Thymus (tissue), 11 donors: ENCODE measurements around the gene TBRG4. TPM values are rescaled to one million over a fixed set of nuclear protein-coding genes. Genes with fewer than 3 reads are reported as not detected.

Experiments used
- DNase-seq, 9 donors: peaks; one replicate each; pipeline ENCODE4 v3.0.0-alpha.2; 2013; ENCODE audit warnings: low spot score in 9 of 9, low read depth in 6 of 9, missing footprints in 1 of 9
- H3K27ac ChIP-seq, 2 donors: one replicate each; pipeline ENCODE4 v1.5.1; 2013; ENCODE audit warnings: control low read depth in 1 of 2, low read depth in 1 of 2, low read length in 1 of 2, mild to moderate bottlenecking in 1 of 2, moderate library complexity in 1 of 2
- H3K27me3 ChIP-seq, 2 donors: one replicate each; pipeline ENCODE4 v1.5.1; 2013; ENCODE audit warnings: low read length in 1 of 2; ENCODE audit not compliant: control insufficient read depth in 2 of 2, insufficient read depth in 1 of 2
- H3K36me3 ChIP-seq, 2 donors: one replicate each; pipeline ENCODE4 v1.5.1; 2013; ENCODE audit warnings: low read length in 1 of 2, mild to moderate bottlenecking in 1 of 2, moderate library complexity in 1 of 2; ENCODE audit not compliant: control insufficient read depth in 2 of 2, insufficient read depth in 2 of 2
- H3K4me1 ChIP-seq, 2 donors: one replicate each; pipeline ENCODE4 v1.5.1; 2013; ENCODE audit warnings: low read length in 2 of 2; ENCODE audit not compliant: control insufficient read depth in 2 of 2, insufficient read depth in 2 of 2
- H3K4me3 ChIP-seq, 2 donors: one replicate each; pipeline ENCODE4 v1.5.1; 2013; ENCODE audit warnings: low read length in 2 of 2, control low read depth in 1 of 2, mild to moderate bottlenecking in 1 of 2
- H3K9me3 ChIP-seq, 2 donors: one replicate each; pipeline ENCODE4 v1.5.1; 2013; ENCODE audit warnings: low read length in 1 of 2, mild to moderate bottlenecking in 1 of 2; ENCODE audit not compliant: control insufficient read depth in 2 of 2, insufficient read depth in 1 of 2
- WGBS: extraction: QIAGEN DNeasy Blood & Tissue Kit; methylation state at CpG from one replicate; pipeline ENCODE4 v1.1.7; 2013; 5-methylcytosine and 5-hydroxymethylcytosine counted together
- polyA plus RNA-seq: library from polyadenylated mRNA; stranded (reverse); fragments of 200-250 nt; gene quantifications from one replicate; pipeline ENCODE4 v1.2.3, GENCODE V29; 2013
- total RNA-seq: library from RNA; stranded (reverse); fragments of 120-200 nt; gene quantifications from one replicate; pipeline ENCODE4 v1.2.4, GENCODE V29; 2013
- donor health status: healthy.

The TBRG4 gene
- total and polyA plus RNA-seq, 2 donors, result 54.2 to 57.7 TPM

DNA sequence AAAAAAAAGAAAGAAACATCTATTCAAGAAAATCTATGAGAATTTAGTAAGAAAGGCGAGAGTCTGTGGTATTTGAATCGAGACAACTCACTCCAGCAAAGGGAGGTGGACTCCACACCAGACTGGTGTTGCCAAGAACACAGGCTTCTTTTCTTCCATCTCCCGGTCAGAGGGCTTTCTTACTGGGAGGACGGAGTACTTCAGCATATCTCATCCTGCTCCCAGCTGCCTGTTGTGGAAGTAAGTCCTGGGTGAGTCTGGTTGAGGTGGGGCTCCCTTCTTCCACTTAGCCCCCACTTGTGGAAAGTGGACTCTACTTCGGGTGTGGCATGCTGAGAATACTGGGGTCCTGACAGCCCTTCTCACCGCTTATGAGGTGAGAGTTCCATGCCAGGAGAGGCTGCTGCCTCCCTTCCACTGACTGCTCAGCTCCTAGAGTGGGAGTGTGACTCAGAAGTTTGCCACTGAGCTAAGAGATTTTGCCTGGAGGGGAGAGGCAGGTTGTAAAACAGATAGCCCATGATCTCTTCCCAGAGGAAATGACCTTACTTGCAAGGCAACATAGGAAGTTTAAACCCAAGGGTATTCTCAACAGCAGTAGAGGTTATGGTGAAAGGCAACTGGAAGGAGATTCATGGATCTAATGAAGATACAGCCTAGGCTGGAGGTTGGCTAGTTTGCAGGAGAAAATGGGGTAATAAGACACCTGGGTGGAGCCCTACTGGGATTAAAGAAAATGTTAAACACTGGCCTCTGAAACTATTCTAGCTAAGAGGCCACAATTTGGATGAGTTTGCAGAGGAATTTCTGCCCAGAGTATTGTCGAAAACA is 19.2 kb downstream of the TBRG4 start:
- peaks cover 6 to 46% of the 10 kb centered on the region in 2 donors for H3K27me3 ChIP-seq
- H3K4me1 ChIP-seq, result peaks cover 4 to 5% of the 10 kb centered on the region in 2 donors
- WGBS, result 75% methylated on average over 7 of the region's 7 CpGs
- H3K27ac ChIP-seq, result no peak overlapping the region
- no peak for DNase-seq
- H3K36me3 ChIP-seq, result no peaks in the 10 kb centered on the region
- H3K4me3 ChIP-seq, result no peak overlapping the region
- H3K9me3 ChIP-seq, result no peaks in the 10 kb centered on the region

DNA sequence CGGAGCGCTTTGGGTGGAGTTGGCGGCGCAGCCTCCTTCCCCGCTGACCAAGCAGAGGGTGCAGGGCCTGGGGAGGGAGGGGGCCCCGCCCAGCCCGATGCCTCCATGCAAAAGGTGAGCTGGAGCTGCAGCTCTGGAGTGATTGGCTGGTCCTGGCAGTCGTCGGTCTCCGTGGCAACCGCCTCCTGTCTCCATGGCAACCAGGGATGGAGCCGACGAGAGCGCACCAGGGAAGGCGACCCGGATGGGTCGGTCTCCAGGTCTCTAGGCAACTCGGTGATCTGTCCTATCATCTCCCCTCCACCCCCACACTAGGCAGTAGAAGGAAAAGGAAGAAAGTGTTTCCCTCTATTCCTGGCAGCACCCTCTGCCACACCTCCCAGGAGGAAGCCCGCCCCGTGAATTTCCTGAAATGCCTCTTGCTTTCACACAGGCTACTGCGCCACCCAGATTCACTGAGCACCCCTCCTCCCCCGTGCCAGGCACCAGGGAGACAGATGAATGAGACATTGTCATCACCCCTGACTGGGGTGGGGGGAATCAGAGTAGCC is 22.1 kb downstream of the TBRG4 start:
- peak in 6 of 9 donors; percentile 9 to 60 (median 29) for DNase-seq
- Histone ChIP-seq H3K36me3 (no peaks in the 10 kb centered on the region), H3K4me1 (peaks cover 4 to 5% of the 10 kb centered on the region in 2 donors), H3K4me3 (peak overlapping the region; percentile 13 to 34), H3K27me3 (peaks cover 6 to 61% of the 10 kb centered on the region in 2 donors), H3K9me3 (no peaks in the 10 kb centered on the region), H3K27ac (no peak overlapping the region)
- WGBS, result 8% methylated on average over 22 of the region's 22 CpGs

DNA sequence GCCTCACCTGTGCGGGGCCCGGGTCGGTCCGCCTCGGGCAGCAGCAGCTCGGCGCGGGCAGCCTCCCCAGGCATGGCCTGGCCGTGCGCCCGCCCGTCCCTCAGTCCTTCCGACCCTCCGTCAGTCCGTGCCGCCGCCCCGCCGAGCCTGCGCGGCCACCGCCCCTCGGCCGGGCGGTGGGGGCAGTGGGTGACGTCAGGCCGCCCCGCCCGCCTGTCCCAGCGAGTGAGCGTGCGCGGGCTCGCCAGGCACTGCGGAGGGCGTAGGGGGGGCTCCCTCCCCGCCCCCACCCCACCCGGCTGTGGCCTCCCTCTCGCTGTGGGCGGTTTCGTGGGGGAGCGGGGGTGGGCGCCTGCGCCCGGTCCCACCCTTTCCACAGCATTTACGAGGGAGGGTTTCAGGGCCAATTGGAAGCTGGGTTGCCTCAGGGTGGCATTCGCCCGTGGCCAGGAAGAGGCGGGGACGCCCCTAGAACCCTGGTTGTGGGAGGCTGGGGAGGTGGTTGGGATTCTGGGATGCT is 22.6 kb downstream of the TBRG4 start, which contains the start of gene NACAD:
NACAD (minus strand) TSS at position 149 of the 520 bp plus-strand sequence; CDS start at position 74, 75 bp downstream.
- no peaks in the 10 kb centered on the region for H3K36me3 ChIP-seq

DNA sequence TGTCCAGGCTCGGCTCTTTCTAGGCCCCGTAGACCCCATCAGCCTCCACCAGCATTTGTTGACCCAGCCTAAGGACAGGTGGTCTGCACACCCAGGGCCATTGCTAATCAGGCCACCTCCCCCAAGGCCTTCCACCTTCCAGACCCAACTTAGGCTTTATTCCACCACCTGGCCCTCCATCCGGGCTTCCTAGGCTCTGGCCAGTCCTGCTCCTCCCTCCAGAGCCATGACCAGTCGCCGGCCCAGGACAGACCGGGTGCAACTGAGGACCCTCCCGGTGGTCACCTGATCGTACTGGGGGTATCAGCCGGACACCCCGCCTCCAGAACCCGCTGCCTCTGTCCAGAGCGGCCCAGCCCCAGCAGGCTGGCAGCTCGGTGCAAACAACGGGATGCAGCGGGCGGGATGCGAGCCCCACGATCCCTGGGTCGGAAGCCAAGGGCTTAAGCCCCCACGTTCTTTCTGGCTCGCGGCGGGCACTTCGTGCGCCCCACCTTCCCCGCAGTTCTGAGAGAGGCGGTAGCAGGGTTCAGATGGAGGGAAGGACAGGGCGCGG is 23.3 kb downstream of the TBRG4 start:
- 70% methylated on average over 29 of the region's 29 CpGs for WGBS

More for the DNA sequence above, 22.6 kb downstream of the TBRG4 start, which contains the start of gene NACAD:
- H3K4me3 ChIP-seq, result peak within 1 kb of the TSS; percentile 13 to 34
- H3K27ac ChIP-seq, result no peak within 1 kb of the TSS
- peaks cover 4 to 5% of the 10 kb centered on the region in 2 donors for H3K4me1 ChIP-seq
- no peaks in the 10 kb centered on the region for H3K9me3 ChIP-seq
- 2% methylated on average over 50 of the region's 50 CpGs for WGBS
- peaks cover 6 to 61% of the 10 kb centered on the region in 2 donors for H3K27me3 ChIP-seq
- no peak for DNase-seq

DNA sequence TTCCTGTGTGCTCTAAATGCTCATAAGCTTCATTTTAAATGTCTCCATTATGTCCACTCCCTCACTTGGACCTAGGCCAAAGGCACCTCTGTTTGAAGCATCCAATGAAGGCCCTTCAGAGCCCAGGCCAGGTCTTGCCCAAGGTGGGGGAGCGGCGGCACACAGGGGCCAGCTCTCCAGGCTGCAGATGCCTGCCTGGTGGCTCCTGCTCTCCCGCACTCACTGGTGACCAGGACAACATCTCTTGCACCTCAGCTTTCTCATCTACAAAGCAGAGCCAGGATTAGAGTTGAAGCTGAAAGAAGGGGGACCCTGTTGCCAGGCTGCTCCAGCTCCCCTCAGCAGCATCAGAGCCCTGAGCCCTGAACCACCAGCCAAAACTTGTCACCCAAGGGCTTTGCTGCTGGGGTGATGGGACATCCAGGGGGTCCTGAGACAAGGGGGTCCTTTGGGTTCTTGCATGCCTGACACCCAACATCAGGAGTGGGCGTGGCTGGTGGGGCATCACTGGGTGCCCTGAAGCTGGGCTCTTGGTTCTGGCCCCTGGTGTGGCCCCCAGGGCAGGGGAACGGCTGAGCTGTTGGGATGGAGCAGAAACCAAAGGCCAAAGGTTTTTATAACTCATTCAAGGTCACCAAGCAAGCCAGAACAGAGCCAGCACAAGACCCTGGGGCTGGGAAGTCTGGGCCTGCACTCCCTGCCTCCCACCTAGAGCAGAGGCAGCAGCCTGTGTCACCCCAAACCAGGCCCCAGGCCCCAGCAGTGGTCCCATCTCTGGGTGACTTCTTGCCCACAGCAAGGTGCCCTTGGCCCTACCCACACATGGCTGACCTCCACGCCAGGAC is 24.0 kb downstream of the TBRG4 start:
- peaks cover 4 to 5% of the 10 kb centered on the region in 2 donors for H3K4me1 ChIP-seq
- 97% methylated on average over 6 of the region's 6 CpGs for WGBS
- no peaks in the 10 kb centered on the region for H3K9me3 ChIP-seq
- no peak for DNase-seq
- H3K27ac ChIP-seq, result no peak overlapping the region
- H3K36me3 ChIP-seq, result no peaks in the 10 kb centered on the region
- no peak overlapping the region for H3K4me3 ChIP-seq
- peaks cover 6 to 61% of the 10 kb centered on the region in 2 donors for H3K27me3 ChIP-seq

More for the DNA sequence above, 23.3 kb downstream of the TBRG4 start:
- Histone ChIP-seq H3K36me3 (no peaks in the 10 kb centered on the region), H3K9me3 (no peaks in the 10 kb centered on the region), H3K4me1 (peaks cover 4 to 5% of the 10 kb centered on the region in 2 donors), H3K4me3 (no peak overlapping the region), H3K27ac (no peak overlapping the region), H3K27me3 (peaks cover 6 to 61% of the 10 kb centered on the region in 2 donors)
- DNase-seq, result no peak

DNA sequence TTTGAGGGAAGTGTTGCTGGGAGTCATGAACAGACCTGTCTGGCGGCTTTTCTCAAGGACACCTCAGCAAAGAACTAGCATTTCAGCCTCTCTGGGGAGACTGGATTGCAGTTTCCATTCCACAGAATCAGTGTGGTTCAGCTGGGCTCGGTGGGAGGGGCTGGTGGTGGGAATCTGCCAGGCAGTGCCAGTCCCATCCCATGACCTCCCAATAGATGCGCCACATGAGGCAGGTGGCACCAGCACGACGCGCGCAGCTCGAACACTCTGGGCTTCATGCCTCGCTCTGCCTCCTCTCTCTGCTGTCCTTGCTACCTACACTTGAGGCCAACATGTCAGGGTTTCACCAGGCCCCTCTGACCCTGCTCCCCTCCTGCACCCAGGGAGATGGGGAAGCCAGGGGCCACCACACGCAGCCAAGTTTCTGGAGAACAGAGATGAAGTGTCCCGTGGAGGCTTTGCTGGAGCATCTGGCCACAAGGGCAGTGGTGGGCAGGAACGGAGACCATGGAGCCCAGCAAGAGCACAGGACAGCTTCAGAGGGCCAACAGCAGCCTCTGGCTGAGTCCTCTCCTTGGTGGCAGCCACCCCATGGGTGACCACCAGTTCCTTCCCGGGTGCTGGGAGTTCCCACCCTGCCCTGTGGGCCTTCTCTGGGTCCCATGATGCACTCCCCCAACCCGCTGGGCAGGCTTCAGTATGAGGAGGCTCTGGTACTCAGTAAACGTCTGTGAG is 25.0 kb downstream of the TBRG4 start:
- 96% methylated on average over 15 of the region's 15 CpGs for WGBS

DNA sequence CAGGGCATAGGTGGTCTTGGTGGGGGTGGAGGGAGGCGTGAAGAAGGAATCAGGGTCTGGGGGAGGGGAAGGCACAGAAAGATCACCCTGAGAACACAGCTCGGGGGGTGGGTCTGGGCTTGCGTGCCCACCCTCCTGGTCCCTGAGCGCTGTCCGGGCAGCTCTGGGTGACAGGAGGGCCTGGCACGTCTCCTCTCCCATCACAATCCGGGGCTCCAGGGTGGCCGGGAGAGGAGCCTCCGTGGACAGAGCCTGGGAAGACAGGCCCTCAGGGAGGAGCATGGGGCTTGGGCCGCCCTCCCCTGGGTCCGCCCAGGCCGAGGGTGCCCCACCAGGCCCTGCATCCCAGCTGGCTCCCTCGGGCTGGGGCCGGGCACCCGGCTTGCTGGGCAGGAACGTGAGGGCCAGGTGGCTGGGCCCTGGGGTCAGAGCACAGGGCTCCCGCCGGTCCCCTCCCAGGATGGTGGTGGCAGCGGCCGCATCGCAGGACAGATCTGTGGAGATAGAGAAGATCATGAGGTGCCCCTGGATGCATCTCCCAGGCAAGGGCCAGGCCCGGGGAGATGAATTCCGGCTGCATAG is 25.8 kb downstream of the TBRG4 start:
- DNase-seq, result no peak
- H3K27ac ChIP-seq, result no peak overlapping the region
- peaks cover 6 to 46% of the 10 kb centered on the region in 2 donors for H3K27me3 ChIP-seq
- no peaks in the 10 kb centered on the region for H3K9me3 ChIP-seq
- H3K4me1 ChIP-seq, result peaks cover 4 to 5% of the 10 kb centered on the region in 2 donors
- WGBS, result 89% methylated on average over 23 of the region's 23 CpGs
- no peaks in the 10 kb centered on the region for H3K36me3 ChIP-seq
- no peak overlapping the region for H3K4me3 ChIP-seq

More for the DNA sequence above, 25.0 kb downstream of the TBRG4 start:
- no peak for DNase-seq
- Histone ChIP-seq H3K27ac (no peak overlapping the region), H3K9me3 (no peaks in the 10 kb centered on the region), H3K36me3 (no peaks in the 10 kb centered on the region), H3K4me3 (no peak overlapping the region), H3K4me1 (peaks cover 4 to 5% of the 10 kb centered on the region in 2 donors), H3K27me3 (peaks cover 6 to 52% of the 10 kb centered on the region in 2 donors)
